SJCRH30 (cell line): ENCODE results near the gene PALLD. TPM values are rescaled to one million over a fixed set of nuclear protein-coding genes. Genes with fewer than 3 reads are reported as not detected.

Experiments used
- DNase-seq, 2 experiments: peaks; one replicate each; pipeline ENCODE4 v3.0.0-alpha.2; 2015 to 2020
- H3K27ac ChIP-seq: fragments of 250-450 bp; sonication (Bioruptor Pico); 2 replicates; pipeline ENCODE4 v1.5.1; 2020; ENCODE audit warnings: mild to moderate bottlenecking, moderate library complexity
- H3K27me3 ChIP-seq: fragments of 250-450 bp; sonication (Bioruptor Pico); 2 replicates; pipeline ENCODE4 v1.5.1; 2020; ENCODE audit warnings: mild to moderate bottlenecking, moderate library complexity
- H3K36me3 ChIP-seq: fragments of 250-450 bp; sonication (Bioruptor Pico); 2 replicates; pipeline ENCODE4 v1.5.1; 2020; ENCODE audit warnings: mild to moderate bottlenecking, moderate library complexity
- H3K4me1 ChIP-seq: fragments of 250-450 bp; sonication (Bioruptor Pico); 2 replicates; pipeline ENCODE4 v1.5.1; 2020; ENCODE audit warnings: mild to moderate bottlenecking, moderate library complexity
- H3K4me3 ChIP-seq: fragments of 250-450 bp; sonication (Bioruptor Pico); 2 replicates; pipeline ENCODE4 v1.5.1; 2020; ENCODE audit warnings: mild to moderate bottlenecking, moderate library complexity
- H3K9me3 ChIP-seq: fragments of 250-450 bp; sonication (Bioruptor Pico); replicated peaks from 2 replicates; pipeline ENCODE4 v1.5.1; 2020; ENCODE audit warnings: mild to moderate bottlenecking, moderate library complexity
- total RNA-seq: library from RNA; depleted of rRNA; stranded (reverse); fragments of >200 nt; shearing (Covaris generic); gene quantifications from 2 replicates; pipeline ENCODE4 v1.2.3, GENCODE V29; 2014

Gene PALLD
- total RNA-seq, 1 experiment from 2014 or later, result 47.3 TPM

DNA sequence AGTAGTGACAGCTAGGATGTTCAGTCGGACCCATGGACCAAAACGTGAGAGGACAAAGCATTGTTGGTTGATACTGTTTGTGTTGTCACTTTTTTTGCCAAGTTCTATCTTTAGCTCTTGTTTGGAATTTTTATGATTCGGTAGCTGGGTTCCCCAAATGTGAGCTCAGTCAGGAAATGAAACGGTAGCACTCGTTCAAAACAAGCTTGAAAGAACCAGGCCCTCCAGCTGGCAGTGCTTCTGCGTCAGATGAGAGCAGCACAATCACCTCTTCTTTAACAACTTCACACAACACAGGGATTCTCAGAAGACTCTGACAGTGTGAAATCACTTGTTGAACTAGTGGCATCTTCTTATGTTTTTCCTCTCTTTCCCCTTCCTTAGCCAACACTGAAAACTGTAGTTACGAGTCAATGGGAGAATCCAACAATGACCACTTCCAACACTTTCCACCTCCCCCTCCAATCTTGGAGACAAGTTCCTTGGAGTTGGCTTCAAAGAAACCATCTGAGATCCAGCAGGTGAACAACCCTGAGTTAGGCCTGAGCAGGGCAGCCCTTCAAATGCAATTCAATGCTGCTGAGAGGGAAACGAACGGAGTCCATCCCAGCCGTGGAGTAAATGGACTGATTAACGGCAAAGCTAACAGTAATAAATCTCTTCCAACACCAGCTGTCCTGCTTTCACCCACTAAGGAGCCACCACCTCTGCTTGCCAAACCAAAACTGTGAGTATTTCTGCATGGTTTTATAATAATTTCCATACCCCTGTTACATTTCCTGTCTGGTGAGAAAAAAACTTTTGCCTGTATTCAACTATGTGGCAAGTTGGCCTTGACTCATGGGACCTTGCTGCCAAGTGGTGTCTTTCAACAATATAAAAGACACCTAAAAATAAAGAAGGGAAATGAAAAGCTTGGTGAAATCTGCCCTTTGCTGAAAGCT, 214.6 kb downstream of the PALLD start:
- Histone ChIP-seq H3K27me3 (no peaks in the 10 kb centered on the region), H3K4me1 (peaks cover 9% of the 10 kb centered on the region), H3K27ac (no peak overlapping the region), H3K4me3 (no peak overlapping the region), H3K9me3 (no peaks in the 10 kb centered on the region), H3K36me3 (peaks cover 26% of the 10 kb centered on the region)
- DNase-seq, result no peak

DNA sequence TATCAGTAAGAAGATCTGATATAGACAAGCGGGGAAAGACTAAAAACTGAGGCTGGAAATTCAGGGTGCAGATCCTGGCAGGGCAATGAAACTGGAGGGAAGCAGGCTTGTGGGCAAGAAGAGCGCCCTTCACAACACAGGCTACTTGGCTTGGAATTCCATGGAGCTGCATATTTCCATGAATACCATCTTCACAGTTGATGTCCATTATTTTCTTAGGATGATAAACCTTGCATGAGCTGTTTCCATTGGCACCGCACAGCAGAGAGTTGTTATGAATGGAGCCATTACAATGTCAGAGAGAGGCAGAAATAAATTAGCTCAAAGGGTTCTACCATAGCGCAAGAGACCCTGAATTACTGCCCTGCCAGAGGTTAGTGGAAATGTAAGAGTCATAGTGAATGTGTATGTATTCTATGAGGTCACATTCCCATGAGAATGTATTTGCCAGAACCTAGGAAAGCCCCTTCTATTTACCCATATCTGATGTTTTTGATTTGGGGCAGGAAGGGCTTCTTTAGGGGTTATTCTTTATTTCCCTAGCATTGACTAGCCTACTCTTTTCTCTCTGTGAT, 215.6 kb downstream of the PALLD start:
- no peak for DNase-seq
- Histone ChIP-seq H3K4me1 (peaks cover 4% of the 10 kb centered on the region), H3K36me3 (peaks cover 32% of the 10 kb centered on the region), H3K4me3 (no peak overlapping the region), H3K9me3 (no peaks in the 10 kb centered on the region), H3K27ac (no peak overlapping the region), H3K27me3 (no peaks in the 10 kb centered on the region)

DNA sequence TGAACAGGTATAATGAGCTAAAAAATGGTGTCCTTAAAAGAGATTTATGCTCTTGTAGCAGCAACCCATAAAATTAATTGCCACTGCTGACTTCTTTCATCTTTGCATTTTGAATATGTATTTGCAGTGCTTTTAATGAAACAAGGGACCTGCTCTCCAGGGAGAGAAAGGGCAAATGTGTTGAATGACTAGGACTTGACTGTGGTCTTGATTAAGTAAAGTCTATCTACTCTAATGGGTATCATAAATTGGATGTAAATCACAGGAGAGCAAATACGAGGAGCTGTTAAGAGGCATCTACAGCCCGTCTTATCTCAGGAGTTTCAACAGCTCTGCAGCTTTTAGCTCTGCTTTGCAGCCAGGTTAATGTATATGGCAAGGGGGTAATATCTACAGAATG, 216.4 kb downstream of the PALLD start:
- Histone ChIP-seq H3K4me1 (no peaks in the 10 kb centered on the region), H3K4me3 (no peak overlapping the region), H3K27ac (no peak overlapping the region), H3K9me3 (no peaks in the 10 kb centered on the region), H3K27me3 (no peaks in the 10 kb centered on the region), H3K36me3 (peaks cover 28% of the 10 kb centered on the region)
- DNase-seq, result no peak

DNA sequence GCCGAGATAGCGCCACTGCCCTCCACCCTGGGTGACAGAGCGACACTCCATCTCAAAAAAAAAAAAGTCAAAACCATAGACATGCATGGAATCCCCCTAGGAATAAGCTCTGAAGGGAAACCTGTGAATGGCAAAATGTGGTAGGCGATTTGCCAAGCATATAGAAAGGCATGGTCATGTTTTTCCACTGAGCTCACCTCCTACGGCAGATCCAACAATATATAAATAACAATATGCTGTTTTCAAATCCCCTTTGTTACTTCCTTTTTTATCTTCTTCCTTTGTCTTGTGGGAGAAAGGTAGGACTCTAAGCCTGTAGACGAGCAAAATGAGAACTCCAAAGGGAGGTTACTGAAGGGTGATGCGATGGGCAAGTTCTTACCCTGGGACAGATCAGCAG, 219.0 kb downstream of the PALLD start:
- no peak for DNase-seq
- Histone ChIP-seq H3K27me3 (no peaks in the 10 kb centered on the region), H3K27ac (no peak overlapping the region), H3K36me3 (peaks cover 30% of the 10 kb centered on the region), H3K4me3 (no peak overlapping the region), H3K4me1 (no peaks in the 10 kb centered on the region), H3K9me3 (no peaks in the 10 kb centered on the region)

DNA sequence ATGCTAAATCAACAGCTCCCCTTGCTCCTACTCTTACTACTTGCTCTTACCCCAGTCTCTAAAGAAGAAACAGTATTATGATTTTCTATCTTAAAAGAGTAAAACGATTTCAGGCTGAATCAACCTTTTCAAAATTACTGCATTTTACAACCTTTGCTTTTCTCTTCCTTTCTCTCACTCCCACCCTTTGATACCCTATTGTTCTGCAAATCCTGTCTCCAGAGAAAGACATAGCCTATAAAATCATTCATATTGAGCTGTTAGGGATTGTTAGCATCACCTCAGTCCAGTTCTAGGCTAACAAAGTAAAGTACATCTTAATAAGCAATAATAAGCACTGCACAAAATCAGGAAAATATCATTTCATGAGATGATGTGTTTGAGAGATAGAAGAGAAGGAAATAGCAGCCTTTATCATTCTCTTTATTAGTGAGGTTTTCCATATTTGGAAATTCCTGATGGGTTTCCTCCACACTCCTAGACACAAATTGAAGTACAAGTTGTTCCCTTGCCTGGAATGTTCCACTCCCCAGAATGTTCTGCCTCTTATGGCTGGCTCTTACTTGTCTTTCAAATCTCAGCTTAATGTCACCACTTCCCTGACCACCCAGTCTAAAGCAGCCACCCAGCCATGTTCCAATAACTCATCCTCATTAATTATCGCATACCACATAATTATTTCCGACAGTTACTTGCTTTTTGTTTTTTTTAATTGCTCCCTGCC, 219.7 kb downstream of the PALLD start:
- H3K27ac ChIP-seq, result no peak overlapping the region

DNA sequence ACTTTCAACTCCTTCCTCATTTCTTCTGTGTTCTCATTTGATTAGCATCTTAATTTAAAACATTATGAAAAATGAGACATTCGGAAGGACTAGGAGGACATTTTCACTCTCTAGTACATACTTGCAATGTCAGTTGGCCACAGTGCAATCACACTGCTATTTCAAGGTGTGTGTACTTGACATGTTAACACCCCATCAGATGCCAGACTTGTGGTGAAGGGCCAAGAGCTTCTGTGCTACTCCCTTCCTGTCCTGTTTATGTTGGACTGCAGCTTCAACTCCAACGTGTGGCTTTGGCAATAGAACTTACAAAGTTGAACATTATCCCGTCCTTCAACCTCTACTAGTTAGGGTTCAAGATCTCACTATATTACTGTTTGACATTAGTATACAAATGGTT, 221.0 kb downstream of the PALLD start:
- Histone ChIP-seq H3K36me3 (peaks cover 24% of the 10 kb centered on the region), H3K27ac (no peak overlapping the region)
- no peak for DNase-seq

More for the DNA sequence above, 219.7 kb downstream of the PALLD start:
- Histone ChIP-seq H3K4me3 (no peak overlapping the region), H3K27me3 (no peaks in the 10 kb centered on the region), H3K4me1 (no peaks in the 10 kb centered on the region), H3K36me3 (peaks cover 30% of the 10 kb centered on the region), H3K9me3 (no peaks in the 10 kb centered on the region)
- no peak for DNase-seq

DNA sequence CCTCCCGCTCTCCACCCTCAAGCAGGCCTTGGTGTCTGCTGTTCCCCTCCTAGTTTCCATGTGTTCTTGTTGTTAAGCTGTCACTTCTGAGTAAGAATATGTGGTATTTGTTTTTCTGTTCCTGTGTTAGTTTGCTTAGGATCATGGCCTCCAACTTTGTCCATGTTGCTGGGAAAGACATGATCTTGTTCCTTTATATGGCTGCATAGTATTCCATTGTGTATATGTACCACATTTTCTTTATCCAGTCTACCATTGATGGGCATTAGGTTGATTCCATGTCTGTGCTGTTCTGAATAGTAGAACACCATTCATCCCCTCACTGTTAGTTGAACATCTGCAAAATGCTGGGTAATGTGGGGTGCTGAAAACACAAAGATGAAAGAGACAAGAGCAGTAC, 222.9 kb downstream of the PALLD start:
- Histone ChIP-seq H3K4me1 (peaks cover 13% of the 10 kb centered on the region), H3K9me3 (no peaks in the 10 kb centered on the region), H3K4me3 (no peak overlapping the region), H3K27ac (no peak overlapping the region), H3K27me3 (no peaks in the 10 kb centered on the region), H3K36me3 (peaks cover 27% of the 10 kb centered on the region)
- DNase-seq, result no peak

More for the DNA sequence above, 221.0 kb downstream of the PALLD start:
- no peaks in the 10 kb centered on the region for H3K27me3 ChIP-seq
- no peak overlapping the region for H3K4me3 ChIP-seq
- peaks cover 8% of the 10 kb centered on the region for H3K4me1 ChIP-seq
- H3K9me3 ChIP-seq, result no peaks in the 10 kb centered on the region

DNA sequence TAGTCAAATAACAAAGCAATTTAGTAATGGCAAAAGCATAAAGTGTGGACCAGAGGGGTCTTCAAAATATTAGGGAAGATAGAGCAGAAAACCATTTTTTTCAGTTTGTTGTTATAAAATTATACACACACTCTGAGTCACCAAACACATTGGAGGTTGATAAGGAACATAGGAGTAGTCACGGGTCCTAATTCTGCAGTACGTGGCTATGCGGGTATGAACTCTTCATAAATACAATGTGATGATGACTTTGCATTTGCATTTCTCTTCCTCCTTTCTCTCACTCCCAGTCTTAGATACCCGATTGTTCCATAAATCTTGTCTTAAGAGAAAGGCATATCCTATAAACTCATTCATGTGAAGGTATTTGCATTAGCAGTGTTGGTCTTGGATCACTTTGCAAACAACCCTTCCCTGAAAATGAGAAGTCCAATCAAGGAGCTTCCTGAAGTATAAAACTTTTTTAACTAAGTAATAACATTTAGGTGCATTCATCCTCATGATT, 223.6 kb downstream of the PALLD start:
- Histone ChIP-seq H3K27me3 (no peaks in the 10 kb centered on the region), H3K4me1 (peaks cover 13% of the 10 kb centered on the region), H3K36me3 (peaks cover 31% of the 10 kb centered on the region), H3K9me3 (no peaks in the 10 kb centered on the region), H3K27ac (no peak overlapping the region), H3K4me3 (no peak overlapping the region)
- DNase-seq, result no peak

DNA sequence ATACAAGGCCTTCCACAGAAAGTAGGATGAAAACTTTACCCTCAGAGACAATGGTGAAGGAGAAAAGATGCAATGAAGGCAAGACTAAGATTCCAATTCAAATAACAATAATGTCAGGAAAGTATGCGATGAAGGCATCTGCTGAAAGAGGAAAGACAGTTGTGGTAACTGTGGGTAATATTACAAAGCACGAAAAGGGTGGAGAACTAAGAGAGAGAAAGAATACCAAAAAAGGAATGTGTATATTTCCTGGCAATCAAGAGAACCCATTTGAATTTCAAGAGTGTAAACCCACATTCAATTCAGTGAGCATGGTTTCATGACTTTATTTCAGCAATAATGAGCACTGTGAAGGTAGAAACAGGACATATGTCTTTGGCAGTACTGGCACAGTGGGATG, 225.5 kb downstream of the PALLD start:
- no peak for DNase-seq

DNA sequence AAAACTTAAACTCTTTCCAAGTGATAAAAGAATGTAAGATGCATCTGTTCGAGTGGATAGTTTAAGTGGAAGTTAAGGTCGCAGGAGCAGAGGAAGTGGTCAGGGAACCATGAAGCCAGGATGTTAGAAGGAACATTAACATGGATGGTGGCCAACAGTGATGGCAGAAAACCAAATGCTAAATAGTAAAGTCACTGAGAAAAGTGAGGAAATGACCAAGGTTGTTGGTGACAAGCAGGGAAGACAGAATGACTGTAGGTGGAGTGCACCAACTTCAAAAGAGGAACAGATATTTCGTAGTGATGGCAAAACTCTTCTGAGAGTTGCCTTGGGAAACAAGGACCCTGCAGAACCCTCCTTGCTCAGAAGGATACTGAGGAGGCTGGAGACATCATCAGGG, 226.2 kb downstream of the PALLD start:
- H3K36me3 ChIP-seq, result peaks cover 32% of the 10 kb centered on the region
- H3K9me3 ChIP-seq, result peaks cover 7% of the 10 kb centered on the region; the same call in 1 of the 2 replicates
- peak; percentile 7 to 42 for DNase-seq
- peak overlapping the region; percentile 7 for H3K27ac ChIP-seq
- peaks cover 19% of the 10 kb centered on the region for H3K4me1 ChIP-seq
- no peak overlapping the region for H3K4me3 ChIP-seq
- H3K27me3 ChIP-seq, result no peaks in the 10 kb centered on the region

More for the DNA sequence above, 225.5 kb downstream of the PALLD start:
- Histone ChIP-seq H3K4me3 (no peak overlapping the region), H3K36me3 (peaks cover 31% of the 10 kb centered on the region), H3K9me3 (peaks cover 5% of the 10 kb centered on the region; the same call in 1 of the 2 replicates), H3K4me1 (peaks cover 19% of the 10 kb centered on the region), H3K27me3 (no peaks in the 10 kb centered on the region), H3K27ac (peak overlapping the region; percentile 7)

DNA sequence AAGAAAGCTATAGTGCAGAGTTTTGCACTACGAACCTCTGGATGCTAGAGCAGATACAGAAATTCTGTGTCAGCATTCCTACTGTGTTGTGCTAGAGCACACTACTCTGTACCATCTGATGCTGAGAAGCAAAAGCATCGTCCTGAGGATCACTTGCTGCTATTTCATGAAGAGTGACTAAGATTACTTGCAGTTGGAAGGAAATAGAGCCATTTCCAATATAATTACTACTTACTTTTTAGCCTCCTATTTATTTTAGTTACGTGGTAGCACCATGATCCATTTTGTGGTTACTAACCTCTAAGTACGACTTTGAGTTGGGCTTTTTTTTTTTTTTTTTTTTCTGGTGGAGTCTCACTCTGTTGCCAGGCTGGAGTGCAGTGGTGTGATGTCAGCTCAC, 226.7 kb downstream of the PALLD start:
- H3K27me3 ChIP-seq, result no peaks in the 10 kb centered on the region
- H3K4me1 ChIP-seq, result peaks cover 19% of the 10 kb centered on the region
- H3K4me3 ChIP-seq, result no peak overlapping the region
- no peak for DNase-seq
- peaks cover 31% of the 10 kb centered on the region for H3K36me3 ChIP-seq
- H3K9me3 ChIP-seq, result peaks cover 7% of the 10 kb centered on the region; the same call in 1 of the 2 replicates
- H3K27ac ChIP-seq, result no peak overlapping the region

DNA sequence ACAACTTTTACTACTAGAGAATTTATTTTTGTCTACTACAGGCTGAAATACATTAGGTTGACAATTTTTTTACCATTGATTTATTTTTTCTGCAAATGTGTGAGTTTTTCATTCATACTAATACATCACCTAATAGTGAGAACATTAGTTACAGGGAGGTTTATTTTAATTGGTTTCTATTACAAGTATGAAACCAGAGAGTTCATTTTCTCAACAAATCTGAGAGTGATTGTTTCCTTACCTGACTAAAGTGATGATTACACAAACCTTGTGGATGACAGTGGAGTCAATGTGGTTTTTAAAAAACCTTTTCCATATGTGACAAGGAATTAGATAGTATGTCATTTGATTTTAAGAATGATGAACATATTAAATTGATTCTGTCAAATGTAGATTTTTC, 227.4 kb downstream of the PALLD start:
- Histone ChIP-seq H3K27me3 (no peaks in the 10 kb centered on the region), H3K9me3 (peaks cover 7% of the 10 kb centered on the region; the same call in 1 of the 2 replicates), H3K27ac (no peak overlapping the region), H3K4me3 (no peak overlapping the region), H3K4me1 (peaks cover 19% of the 10 kb centered on the region), H3K36me3 (peaks cover 31% of the 10 kb centered on the region)
- DNase-seq, result no peak

DNA sequence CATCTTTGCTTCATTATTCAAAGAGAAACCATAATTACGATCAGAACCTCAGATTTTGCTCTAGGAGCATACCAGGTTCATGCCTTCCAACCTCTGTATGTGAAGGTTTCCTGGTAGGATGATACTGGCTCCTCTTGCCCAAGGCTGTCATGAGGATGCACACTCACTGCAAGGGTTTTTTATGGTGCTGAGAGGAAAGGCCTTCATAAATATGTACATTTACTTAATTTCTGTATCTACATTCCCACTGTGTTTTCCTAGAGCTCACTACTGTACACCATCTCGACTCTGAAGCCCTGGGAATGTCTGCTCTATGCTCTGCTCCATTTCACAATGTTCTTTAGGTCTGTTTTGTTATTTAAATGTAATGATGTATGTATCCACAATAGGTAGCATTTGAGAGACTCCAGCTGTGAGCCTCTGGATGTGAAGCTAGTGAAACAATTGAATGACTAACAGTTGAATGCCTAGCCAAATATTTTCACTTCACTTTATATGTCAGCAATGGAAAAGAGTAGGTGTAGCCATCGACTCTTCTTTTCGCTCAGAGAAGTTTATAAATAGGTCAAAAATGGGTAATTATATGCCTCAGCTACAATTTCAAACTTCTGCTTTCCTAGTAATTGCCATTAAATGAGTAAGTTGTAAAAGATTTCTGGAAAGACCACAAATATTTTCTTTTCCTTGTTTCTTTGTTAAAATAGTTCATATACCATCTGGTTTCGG, 228.0 kb downstream of the PALLD start:
- H3K36me3 ChIP-seq, result peaks cover 27% of the 10 kb centered on the region
- DNase-seq, result no peak
- H3K27ac ChIP-seq, result no peak overlapping the region
- H3K9me3 ChIP-seq, result peaks cover 7% of the 10 kb centered on the region; the same call in 1 of the 2 replicates
- H3K4me1 ChIP-seq, result peaks cover 19% of the 10 kb centered on the region
- H3K27me3 ChIP-seq, result no peaks in the 10 kb centered on the region
- H3K4me3 ChIP-seq, result no peak overlapping the region

DNA sequence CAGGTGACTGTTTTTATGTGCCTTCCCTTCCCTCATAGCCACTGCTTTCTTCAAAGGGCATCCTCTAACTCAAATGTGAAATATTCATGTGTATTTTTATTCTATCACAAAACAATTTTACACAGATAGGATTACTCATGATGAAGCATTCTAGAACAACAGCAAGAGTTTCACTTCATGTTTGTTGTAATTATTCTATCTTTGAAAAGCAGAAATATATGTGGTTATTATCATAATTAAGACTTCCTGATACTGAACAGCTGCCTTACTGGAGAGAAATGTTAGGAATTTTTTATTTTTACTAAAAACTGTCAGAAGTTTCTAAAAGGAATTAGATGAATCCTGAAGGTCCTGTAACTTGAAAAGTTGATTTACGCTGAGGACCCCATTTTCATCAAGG, 229.1 kb downstream of the PALLD start:
- Histone ChIP-seq H3K27ac (no peak overlapping the region; the same call in 1 of the 2 replicates), H3K36me3 (peaks cover 24% of the 10 kb centered on the region), H3K4me3 (no peak overlapping the region), H3K4me1 (peaks cover 19% of the 10 kb centered on the region), H3K9me3 (peaks cover 7% of the 10 kb centered on the region; the same call in 1 of the 2 replicates), H3K27me3 (no peaks in the 10 kb centered on the region)
- DNase-seq, result no peak
